ENCODE measurements around the gene TPM1.
"Not testable (repeated sequence)": the region's sequence is repeated elsewhere in the genome, so short reads cannot be mapped to it uniquely, and the experiment has no call there.

TPM1 gene

DNA sequence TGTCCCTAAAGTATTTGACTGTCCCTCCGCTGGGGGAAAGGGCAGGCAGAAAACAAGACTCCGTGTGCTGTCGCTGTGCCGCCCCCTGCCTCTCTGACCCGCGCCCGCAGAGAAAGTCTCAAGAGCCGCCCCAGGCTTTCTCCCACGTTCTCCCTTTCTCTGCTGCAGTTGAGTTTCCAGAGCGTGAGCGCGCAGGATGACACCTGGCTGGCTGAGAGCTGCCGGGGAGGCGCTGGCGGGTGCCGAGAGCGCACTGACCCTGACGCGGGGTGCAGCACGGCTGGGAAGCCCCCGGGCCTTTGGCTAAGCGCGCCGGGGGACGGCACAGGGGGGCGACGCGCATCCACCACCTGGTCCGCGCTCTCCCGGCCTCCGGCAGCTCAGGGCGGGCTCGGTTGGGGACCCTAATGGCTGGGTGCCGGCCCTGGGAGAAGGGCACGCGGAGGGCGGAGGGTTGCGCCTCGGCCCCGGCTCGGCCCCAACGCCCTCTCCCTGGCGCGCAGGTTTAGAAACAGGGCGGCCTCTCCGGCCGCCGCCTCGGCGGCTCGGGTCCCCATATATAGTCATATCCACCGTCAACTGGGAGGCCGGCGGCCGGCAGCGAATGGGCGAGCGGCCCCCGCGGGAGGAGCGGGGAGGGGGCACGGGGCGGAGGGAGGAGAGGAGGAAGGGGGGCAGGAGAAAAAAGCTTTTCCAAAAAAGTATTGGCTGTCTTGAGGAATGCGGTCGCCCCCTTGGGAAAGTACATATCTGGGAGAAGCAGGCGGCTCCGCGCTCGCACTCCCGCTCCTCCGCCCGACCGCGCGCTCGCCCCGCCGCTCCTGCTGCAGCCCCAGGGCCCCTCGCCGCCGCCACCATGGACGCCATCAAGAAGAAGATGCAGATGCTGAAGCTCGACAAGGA, at the start of gene TPM1:
Gene TPM1 (plus strand): TSS at position 774 of the 903 bp plus-strand sequence. CDS start 83 bp downstream, at position 857.
- peak; percentile 87 for DNase-seq

DNA sequence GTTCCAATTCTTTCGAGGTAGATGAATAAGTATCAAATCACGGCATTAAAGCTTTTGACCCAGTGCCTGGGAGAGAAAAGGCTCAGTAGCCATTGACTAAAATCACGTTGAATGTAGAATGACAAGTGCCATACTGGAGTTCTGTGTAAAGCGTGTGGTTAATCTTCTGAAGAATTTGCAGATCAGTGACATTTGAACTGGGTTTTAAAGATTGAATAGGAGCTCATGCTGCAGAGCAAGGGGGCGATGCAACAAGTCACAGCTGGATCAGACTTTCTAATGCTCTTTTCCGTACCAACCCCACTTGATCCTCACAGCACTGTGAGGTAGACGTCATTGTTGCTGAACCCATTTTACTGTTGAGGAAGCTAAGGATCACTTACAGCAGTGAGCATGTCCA, 49.5 kb upstream of the TPM1 start:
- no peak for DNase-seq

GRCh38 chr15:62993632-62994031, 48.9 kb upstream of the TPM1 start:
- not testable (repeated sequence) for DNase-seq

DNA sequence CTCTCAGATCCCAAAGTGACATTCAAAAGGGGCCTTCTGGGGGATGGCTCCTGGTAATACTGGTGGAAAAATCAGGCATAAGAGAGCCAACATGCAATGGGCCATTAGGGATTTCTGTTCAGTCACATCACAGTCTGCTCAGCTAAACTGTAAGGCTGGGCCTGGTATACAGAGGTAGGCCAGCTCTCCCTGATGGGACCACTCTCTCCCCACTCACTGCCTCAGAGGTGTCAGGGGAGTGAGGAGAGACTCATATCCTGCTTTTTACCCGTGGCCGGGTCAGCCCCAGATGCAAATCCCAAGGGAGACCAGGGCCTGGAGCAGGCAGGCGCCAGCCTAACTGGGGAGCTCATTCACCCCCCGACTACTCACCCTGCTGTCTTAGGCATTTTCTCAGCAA, 48.1 kb upstream of the TPM1 start:
- DNase-seq: no peak

- DNase-seq: no peak
Observed at GRCh38 chr15:62994975-62995681, 47.4 kb upstream of the TPM1 start.

GRCh38 chr15:62997441-62997840, 45.1 kb upstream of the TPM1 start:
- DNase-seq: no peak

DNA sequence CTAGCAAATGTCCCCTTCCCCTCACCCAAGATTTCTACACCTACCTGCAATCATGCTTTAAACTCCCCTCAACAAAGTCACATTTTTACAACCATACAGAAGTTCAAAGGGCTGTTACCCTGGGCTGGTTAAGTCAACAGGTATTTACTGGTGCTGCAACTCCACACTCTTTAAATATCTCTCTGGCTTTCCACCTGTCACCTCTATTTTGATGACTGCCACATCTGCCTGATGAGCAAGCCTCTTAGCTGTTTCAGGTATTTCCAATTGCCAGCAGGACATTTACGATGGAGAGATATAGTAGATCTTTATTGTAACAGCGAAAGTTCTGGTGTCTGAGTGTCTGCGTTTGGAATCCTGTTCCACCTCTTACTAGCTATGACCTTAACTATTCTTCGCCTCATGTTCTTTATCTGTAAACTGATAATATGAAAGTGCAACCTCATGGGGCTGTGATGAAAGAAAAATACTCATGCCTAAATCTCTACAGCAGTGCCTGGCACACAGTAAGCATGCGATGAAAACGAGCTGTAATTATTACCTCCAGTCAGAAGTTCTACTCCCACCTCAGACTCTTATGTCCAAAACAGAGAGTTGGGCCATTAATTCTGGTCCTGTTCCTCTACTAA, 44.2 kb upstream of the TPM1 start:
- no peak for DNase-seq

- no peak for DNase-seq
Observed at GRCh38 chr15:62999178-62999577, 43.4 kb upstream of the TPM1 start.

- no peak for DNase-seq
Observed at GRCh38 chr15:62999923-63000561, 42.5 kb upstream of the TPM1 start.

GRCh38 chr15:63000706-63001105, 41.8 kb upstream of the TPM1 start:
- no peak for DNase-seq

DNA sequence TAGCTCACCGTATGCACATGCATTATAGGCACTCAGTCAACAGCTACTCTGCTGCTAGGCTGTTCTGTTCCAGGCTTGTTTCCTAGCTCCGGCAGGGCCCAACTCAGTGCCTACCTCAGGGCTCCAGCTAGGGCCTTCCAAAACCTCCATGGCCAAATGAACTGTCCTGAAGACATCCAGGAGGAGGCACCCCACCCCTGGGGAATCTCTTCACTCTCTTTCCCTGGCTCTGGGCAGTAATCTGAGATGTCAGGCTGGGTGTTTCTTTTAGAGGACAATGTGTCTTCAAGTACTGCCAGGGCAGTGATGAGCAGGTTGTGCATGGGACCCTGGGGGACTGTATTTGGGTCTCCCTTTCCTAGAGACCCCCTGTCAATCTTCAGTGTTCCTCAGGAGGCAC, 38.3 kb upstream of the TPM1 start:
- no peak for DNase-seq

- no peak for DNase-seq
Observed at GRCh38 chr15:63006032-63006878, 36.3 kb upstream of the TPM1 start.

GRCh38 chr15:63008333-63009049, 34.1 kb upstream of the TPM1 start:
- DNase-seq: no peak

- no peak for DNase-seq
Observed at GRCh38 chr15:63010386-63010785, 32.2 kb upstream of the TPM1 start.

DNA sequence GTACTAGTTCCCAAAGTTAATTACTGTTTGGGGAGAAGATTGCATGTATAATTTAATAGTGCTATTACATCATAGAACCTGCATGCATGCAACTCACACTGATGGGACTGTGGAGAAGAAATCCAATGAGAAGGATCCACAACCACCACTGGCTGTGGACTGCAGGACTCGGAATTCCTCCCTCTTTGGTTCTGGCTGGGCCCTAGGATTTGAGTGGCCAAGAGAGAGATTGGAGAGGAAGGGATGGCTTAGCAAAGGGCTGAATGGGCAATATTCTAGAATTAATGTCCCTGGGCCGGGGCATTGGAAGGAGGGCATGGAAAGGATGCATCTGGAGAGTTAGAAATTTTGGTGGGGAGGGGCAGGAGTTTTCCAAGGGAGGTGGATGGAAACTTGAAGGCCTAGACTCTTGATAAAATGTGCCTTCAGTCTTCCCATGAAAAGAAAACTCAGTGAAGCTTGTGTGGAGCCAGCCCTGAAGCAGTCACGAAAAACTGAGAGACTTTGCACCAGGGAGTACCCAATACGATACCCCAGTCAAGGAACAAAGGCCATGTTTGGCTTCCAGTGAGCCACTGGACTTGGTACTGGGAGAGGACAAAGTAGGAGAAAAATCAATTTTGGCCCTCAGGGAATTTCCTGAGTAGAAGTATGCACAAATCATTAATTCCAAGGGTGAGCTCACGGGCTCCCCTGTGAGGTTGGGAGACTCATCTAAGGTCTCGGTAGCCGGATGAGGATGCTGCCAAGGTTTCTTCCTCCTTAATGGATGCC, 31.4 kb upstream of the TPM1 start:
- no peak for DNase-seq

DNA sequence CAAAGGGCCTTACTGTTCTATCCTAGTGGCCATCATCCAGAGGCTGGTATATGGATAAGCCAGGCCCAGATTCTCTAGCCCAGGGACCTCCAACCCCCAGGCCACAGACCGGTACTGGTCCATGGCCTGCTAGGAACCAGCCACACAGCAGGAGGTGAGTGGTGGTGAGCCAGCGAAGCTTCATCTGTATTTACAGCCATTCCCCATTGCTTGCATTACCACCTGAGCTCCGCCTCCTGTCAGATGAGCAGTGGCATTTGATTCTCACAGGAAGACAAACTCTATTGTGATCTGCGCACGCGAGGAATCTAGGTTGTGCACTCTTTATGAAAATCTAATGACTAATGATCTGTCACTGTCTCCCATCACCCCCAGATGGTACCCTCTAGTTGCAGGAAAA, 30.1 kb upstream of the TPM1 start:
- no peak for DNase-seq

- peak; percentile 86 for DNase-seq
Observed at GRCh38 chr15:63013052-63013808, 29.3 kb upstream of the TPM1 start.

- no peak for DNase-seq
Observed at GRCh38 chr15:63014578-63014977, 28.0 kb upstream of the TPM1 start.

DNA sequence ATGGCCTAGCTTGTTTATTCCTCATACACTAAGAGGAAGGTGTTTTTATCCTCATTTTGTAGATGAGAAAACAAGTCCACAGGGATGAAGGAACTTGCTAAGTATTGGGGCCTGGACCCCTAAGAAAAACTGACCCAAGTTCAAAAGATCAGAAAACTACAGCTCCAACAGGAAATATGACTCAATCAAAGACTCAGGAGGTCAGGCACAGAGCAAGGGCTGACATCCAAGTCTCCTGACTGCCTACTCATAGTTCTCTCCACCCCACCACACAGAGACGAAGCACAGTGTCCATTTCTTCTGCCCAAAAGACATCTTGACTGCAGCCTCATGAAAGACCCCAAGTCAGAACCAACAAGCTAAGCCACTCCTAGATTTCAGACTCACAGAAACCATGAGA, 26.9 kb upstream of the TPM1 start:
- DNase-seq: no peak

DNA sequence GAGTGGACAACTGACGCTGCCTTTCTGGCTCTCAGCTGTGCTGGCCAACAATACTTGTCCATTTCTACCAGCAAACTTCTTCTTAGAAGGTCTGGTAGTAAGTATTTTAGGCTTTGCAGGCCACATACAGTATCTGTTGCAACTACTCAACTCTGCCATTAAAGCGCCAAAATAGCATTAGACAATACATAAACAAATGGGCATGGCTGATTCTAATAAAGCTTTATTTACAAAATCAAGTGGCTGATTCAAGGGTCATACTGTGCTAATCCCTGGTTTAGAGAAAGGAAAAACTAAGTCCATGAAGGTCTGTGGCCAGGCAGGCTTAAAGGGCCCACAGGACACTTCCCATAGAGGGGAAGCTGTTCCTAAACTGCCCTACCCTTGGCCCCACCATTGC, 26.3 kb upstream of the TPM1 start:
- DNase-seq: no peak

All from eye (tissue), 1 donor.